MCF 10A (cell line): ENCODE results near the gene DIAPH3. TPM values are rescaled to one million over a fixed set of nuclear protein-coding genes. Genes with fewer than 3 reads are reported as not detected.

ENCODE experiments used
- BruUV-seq: library from RNA; stranded (reverse); fragments of 400-500 nt; replicated peaks from 2 replicates; lab custom pipeline; 2021; lab: Mats Ljungman, UMichigan
- CTCF ChIA-PET: fragments of 300-600 bp; sonication (Branson Sonifier 250); formaldehyde crosslinking; extraction: SDS; loops from one replicate; lab custom pipeline; 2021; ENCODE audit warnings: antibody characterized with exemption, inconsistent platforms; lab: Yijun Ruan, JAX
- POLR2A ChIA-PET: fragments of 300-600, 350-650 bp; sonication (Branson Sonifier 250); formaldehyde crosslinking; extraction: SDS; loops from one replicate; lab custom pipeline; 2020; ENCODE audit warnings: antibody characterized with exemption, inconsistent platforms; lab: Yijun Ruan, JAX
- DNase-seq: peaks from one replicate; pipeline ENCODE4 v3.0.0-alpha.2; 2018; ENCODE audit not compliant: unreplicated experiment
- H3K27ac Mint-ChIP-seq: one replicate; pipeline ENCODE4 v1.8.0; 2022; ENCODE audit warnings: mild to moderate bottlenecking, low read depth, mixed read lengths; ENCODE audit not compliant: unreplicated experiment
- H3K27me3 Mint-ChIP-seq: one replicate; pipeline ENCODE4 v1.8.0; 2022; ENCODE audit warnings: mixed read lengths; ENCODE audit not compliant: insufficient read depth, unreplicated experiment
- H3K36me3 Mint-ChIP-seq: one replicate; pipeline ENCODE4 v1.8.0; 2022; ENCODE audit warnings: mild to moderate bottlenecking, moderate library complexity, mixed read lengths; ENCODE audit not compliant: insufficient read depth, unreplicated experiment
- H3K4me1 Mint-ChIP-seq: one replicate; pipeline ENCODE4 v1.8.0; 2022; ENCODE audit warnings: mixed read lengths; ENCODE audit not compliant: insufficient read depth, unreplicated experiment
- H3K4me3 Mint-ChIP-seq: one replicate; pipeline ENCODE4 v1.8.0; 2022; ENCODE audit warnings: mild to moderate bottlenecking, moderate library complexity, mixed read lengths; ENCODE audit not compliant: unreplicated experiment
- H3K9me3 Mint-ChIP-seq: one replicate; pipeline ENCODE4 v1.8.0; 2022; ENCODE audit warnings: mixed read lengths; ENCODE audit not compliant: unreplicated experiment
- intact Hi-C: fragments of 100-400 bp; cut with micrococcal nuclease; formaldehyde crosslinking; loops from 2 replicates; pipeline ENCODE4 v1.14.1; 2022
- total RNA-seq: library from RNA; stranded (reverse); gene quantifications from 2 replicates; pipeline ENCODE4 v1.2.3, GENCODE V29; 2022
- TF ChIP-seq, protein P1 (sequence below): fragments of 200-600 bp; IDR thresholded peaks from one replicate; pipeline ENCODE4 v1.8.0; 2022; ENCODE audit warnings: antibody characterized with exemption, mild to moderate bottlenecking; ENCODE audit not compliant: unreplicated experiment

DIAPH3 gene
- total RNA-seq, 1 experiment from 2014 or later = 34.7 TPM

DNA sequence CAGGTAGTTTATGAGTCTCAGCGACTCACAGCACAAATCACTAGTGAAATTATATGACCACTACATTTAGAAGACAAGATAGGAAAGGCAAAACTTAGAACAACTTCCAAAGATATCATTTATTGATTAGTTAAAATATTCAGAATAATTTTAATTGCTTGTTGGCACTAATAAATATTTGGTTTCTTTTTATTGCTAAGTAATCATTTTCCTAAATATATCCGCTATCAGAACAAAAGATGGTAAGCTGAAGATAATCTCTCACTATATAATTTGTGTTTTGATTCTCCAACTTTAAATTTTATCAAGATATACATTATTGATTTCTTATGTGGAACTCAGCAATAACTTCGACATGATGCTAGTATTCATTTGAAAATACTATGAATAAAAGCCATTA is 248.5 kb downstream of the DIAPH3 start:
- CTCF ChIA-PET = interaction anchor here (3.3 kb wide), 1 partner anchor 9 kb away, joined by 23 read pairs; no protein-coding TSS in a partner anchor
- no peak for DNase-seq
- peaks cover 5% of the 10 kb centered on the region for H3K4me1 Mint-ChIP-seq
- no TSS peak for BruUV-seq
- no peaks in the 10 kb centered on the region for H3K36me3 Mint-ChIP-seq
- no peak overlapping the region for H3K4me3 Mint-ChIP-seq
- POLR2A ChIA-PET = interaction anchor here (0.7 to 1.1 kb wide), 2 partner anchors 12 to 248 kb away, joined by 3 to 6 read pairs; no protein-coding TSS in a partner anchor
- H3K27me3 Mint-ChIP-seq = no peaks in the 10 kb centered on the region
- no peaks in the 10 kb centered on the region for H3K9me3 Mint-ChIP-seq
- intact Hi-C loops = no loop called here
- TF ChIP-seq, protein P1, sequence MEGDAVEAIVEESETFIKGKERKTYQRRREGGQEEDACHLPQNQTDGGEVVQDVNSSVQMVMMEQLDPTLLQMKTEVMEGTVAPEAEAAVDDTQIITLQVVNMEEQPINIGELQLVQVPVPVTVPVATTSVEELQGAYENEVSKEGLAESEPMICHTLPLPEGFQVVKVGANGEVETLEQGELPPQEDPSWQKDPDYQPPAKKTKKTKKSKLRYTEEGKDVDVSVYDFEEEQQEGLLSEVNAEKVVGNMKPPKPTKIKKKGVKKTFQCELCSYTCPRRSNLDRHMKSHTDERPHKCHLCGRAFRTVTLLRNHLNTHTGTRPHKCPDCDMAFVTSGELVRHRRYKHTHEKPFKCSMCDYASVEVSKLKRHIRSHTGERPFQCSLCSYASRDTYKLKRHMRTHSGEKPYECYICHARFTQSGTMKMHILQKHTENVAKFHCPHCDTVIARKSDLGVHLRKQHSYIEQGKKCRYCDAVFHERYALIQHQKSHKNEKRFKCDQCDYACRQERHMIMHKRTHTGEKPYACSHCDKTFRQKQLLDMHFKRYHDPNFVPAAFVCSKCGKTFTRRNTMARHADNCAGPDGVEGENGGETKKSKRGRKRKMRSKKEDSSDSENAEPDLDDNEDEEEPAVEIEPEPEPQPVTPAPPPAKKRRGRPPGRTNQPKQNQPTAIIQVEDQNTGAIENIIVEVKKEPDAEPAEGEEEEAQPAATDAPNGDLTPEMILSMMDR = no peak
- H3K27ac Mint-ChIP-seq = no peak overlapping the region

DNA sequence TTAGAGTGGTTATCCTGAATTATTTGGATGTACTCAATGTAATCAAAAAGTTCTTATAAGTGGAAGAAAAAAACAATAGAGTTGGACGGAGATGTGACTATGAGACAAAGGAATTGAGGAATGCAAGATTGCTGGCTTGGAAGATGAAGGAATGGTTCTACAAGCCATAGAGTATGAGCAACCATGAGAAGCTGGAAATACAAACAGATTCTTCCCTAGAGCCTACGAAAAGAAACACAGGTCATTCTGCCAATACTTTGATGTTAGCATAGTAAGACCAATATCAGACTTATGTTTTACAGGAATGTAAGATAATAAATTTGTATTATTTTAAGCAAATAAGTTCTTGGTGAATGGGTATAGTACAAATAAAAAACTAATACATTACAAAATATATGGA is 249.2 kb downstream of the DIAPH3 start:
- intact Hi-C loops = no loop called here
- no peaks in the 10 kb centered on the region for H3K36me3 Mint-ChIP-seq
- no peak for DNase-seq
- BruUV-seq = no TSS peak
- ChIA-PET CTCF (interaction anchor here (0.7 to 3.3 kb wide), 2 partner anchors 8 to 417 kb away, joined by 3 to 23 read pairs; no protein-coding TSS in a partner anchor), POLR2A (interaction anchor here (0.7 kb wide), 2 partner anchors 11 to 12 kb away, joined by 4 to 6 read pairs; no protein-coding TSS in a partner anchor)
- no peaks in the 10 kb centered on the region for H3K9me3 Mint-ChIP-seq
- H3K4me3 Mint-ChIP-seq = no peak overlapping the region
- no peak overlapping the region for H3K27ac Mint-ChIP-seq
- H3K4me1 Mint-ChIP-seq = no peaks in the 10 kb centered on the region
- TF ChIP-seq, protein P1 = no peak
- H3K27me3 Mint-ChIP-seq = no peaks in the 10 kb centered on the region

DNA sequence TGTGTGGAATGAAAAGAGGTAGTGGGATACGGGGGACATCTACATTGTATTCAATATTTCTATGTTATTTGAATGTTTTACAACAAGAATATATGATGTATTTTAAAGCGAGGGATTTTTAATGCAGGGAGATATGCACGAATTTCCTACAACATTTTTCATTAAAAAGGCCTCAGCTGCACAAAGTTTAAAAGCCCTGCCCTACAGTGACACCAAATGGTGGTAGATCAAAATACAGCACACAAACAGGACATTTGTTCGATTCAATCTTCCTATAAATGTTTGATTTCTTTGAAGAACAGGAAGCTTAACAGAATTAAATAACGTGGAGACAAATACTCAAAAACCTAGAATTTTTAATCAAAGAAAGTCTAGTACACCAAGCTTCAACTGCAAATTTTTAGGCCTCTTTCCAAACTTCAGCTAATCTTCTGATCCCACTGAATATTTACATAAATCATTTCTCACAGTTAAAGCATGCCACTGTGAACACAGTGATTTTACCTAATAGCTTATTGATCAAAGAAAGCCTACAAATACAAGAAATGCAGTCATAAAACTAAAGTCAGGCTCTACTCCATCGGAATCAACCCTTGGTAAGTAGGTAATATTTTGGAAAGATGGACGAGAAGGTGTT is 257.2 kb downstream of the DIAPH3 start:
- DNase-seq = peak; percentile 43
- no TSS peak for BruUV-seq
- no peak overlapping the region for H3K27ac Mint-ChIP-seq

DNA sequence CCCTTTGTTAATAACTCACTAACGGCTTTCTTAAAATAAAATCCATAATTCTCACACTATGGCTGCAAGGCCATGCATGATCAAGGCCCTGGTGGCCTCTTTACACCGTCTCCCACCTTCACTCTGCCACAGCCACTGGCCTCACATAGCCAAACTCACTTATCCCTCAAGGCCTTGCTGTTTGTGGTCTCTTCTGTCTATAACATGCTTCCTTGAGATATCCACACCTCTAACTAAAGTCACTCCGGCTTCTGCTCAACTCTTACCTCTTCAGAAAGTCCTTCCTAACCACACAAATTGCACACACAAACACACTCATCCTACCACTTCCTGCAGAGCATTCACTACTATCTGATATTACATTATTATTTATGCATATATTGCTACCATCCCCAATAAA is 262.5 kb downstream of the DIAPH3 start:
- no peak for DNase-seq
- Mint-ChIP-seq H3K27ac (no peak overlapping the region), H3K9me3 (no peaks in the 10 kb centered on the region), H3K27me3 (no peaks in the 10 kb centered on the region), H3K4me1 (peaks cover 3% of the 10 kb centered on the region), H3K4me3 (no peak overlapping the region), H3K36me3 (no peaks in the 10 kb centered on the region)
- POLR2A ChIA-PET = no interaction called here
- CTCF ChIA-PET = interaction anchor here (2.0 kb wide), 1 partner anchor 221 kb away, joined by 7 read pairs; no protein-coding TSS in a partner anchor
- intact Hi-C loops = no loop called here
- TF ChIP-seq, protein P1 = no peak
- no TSS peak for BruUV-seq

More for the DNA sequence above, 257.2 kb downstream of the DIAPH3 start:
- CTCF ChIA-PET = interaction anchor here (0.6 to 3.7 kb wide), 54 partner anchors 9 to 525 kb away, joined by 3 to 72 read pairs (median 5); no protein-coding TSS in a partner anchor
- intact Hi-C loops = loop anchor here (1.0 to 5.0 kb wide), 5 partner anchors 134 to 526 kb away; no protein-coding TSS in a partner anchor
- no peaks in the 10 kb centered on the region for H3K27me3 Mint-ChIP-seq
- no peaks in the 10 kb centered on the region for H3K9me3 Mint-ChIP-seq
- POLR2A ChIA-PET = interaction anchor here (1.0 to 1.8 kb wide), 2 partner anchors 226 to 423 kb away, joined by 3 to 4 read pairs; no protein-coding TSS in a partner anchor
- no peak overlapping the region for H3K4me3 Mint-ChIP-seq
- no peaks in the 10 kb centered on the region for H3K36me3 Mint-ChIP-seq
- TF ChIP-seq, protein P1 = peak; percentile 50
- H3K4me1 Mint-ChIP-seq = peaks cover 6% of the 10 kb centered on the region
